ENCODE data around the gene LPP. TPM values are rescaled to one million over a fixed set of nuclear protein-coding genes. Genes with fewer than 3 reads are reported as not detected.

The LPP gene
- total and polyA plus RNA-seq, 5 donors from 2014 or later, result 14.5 to 102 (median 21.7) TPM

DNA sequence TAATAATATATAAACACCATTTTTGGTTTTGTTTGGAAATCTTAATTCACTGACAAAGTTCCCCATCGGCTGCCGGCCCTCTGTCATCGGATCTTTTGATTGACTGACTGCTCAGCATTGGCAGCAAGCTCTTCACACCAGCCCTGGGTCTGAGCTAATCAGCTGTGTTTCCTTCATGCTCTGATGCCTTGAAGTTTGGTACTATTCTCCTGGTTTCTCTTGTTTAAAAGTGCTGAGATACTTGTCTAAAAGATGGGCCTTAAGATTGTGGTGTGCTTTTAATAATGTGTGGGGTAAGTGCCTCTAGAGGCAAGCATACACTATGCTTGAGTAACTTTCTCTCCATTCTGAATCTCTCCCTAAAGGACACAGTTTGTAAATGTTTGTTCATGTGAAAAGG lies 602.3 kb downstream of the LPP start:
- DNase-seq (no peak), ATAC-seq (ENCODE audit: low read depth in 2 of 2) (no peak)
- H3K27ac ChIP-seq (ENCODE audit: insufficient read depth, low read length, poor library complexity, severe bottlenecking), result no peak overlapping the region
- no peaks in the 10 kb centered on the region for H3K27me3 Mint-ChIP-seq
- H3K27ac Mint-ChIP-seq, result peak overlapping the region in 1 of 3 donors; percentile 0
- peaks cover 4% of the 10 kb centered on the region for H3K36me3 ChIP-seq (ENCODE audit: control insufficient read depth, insufficient read depth, low read length)
- no peak overlapping the region for H3K4me3 ChIP-seq (ENCODE audit: low read depth, low read length)
- peaks cover 0 to 11% (median 9%) of the 10 kb centered on the region in 4 donors for H3K4me1 Mint-ChIP-seq
- peaks cover 5% of the 10 kb centered on the region for H3K4me1 ChIP-seq (ENCODE audit: control insufficient read depth, insufficient read depth, low read length, poor library complexity, severe bottlenecking)
- H3K9me3 ChIP-seq (ENCODE audit: control insufficient read depth in 2 of 2, low read length in 2 of 2), result no peaks in the 10 kb centered on the region
- H3K4me3 Mint-ChIP-seq, result no peak overlapping the region
- peaks cover 11% of the 10 kb centered on the region for H3K36me3 Mint-ChIP-seq
- H3K9me3 Mint-ChIP-seq, result no peaks in the 10 kb centered on the region
- H3K27me3 ChIP-seq (ENCODE audit: control insufficient read depth, insufficient read depth, low read length), result no peaks in the 10 kb centered on the region

DNA sequence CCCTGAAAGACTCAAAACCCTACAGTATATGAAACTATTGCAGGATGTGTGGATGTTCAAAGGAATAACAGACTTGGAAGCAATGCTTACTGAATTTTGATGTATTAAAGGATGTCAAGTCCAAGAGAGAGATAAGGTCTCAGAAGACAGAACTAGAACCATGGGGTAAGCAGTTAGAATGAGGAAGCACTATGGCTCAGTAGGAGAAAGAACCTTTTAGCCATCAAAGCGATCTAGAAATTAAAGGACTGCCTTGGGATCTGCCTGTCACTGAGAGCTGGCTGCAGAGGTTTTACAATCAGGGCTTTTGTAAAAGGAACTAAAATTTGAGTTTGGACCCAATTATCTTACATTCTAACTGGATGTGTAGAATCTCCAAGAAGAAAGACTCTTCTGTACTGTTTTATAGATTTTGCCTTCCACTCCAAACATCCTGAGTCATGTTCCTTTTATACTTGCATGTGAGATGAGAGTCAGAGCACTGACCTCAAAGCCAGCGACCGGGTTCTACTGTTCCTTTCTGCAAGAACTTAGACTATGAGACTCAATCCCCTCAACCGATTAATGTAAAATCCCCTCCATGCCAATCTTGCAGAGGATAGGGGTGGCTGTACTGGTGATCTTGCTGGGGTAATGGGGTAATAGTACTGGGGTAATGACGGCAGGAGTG lies 605.5 kb downstream of the LPP start:
- Histone ChIP-seq H3K27ac (ENCODE audit: insufficient read depth, low read length, poor library complexity, severe bottlenecking) (no peak overlapping the region), H3K27me3 (ENCODE audit: control insufficient read depth, insufficient read depth, low read length) (no peaks in the 10 kb centered on the region), H3K4me1 (ENCODE audit: control insufficient read depth, insufficient read depth, low read length, poor library complexity, severe bottlenecking) (no peaks in the 10 kb centered on the region), H3K4me3 (ENCODE audit: low read depth, low read length) (no peak overlapping the region), H3K9me3 (ENCODE audit: control insufficient read depth in 2 of 2, low read length in 2 of 2) (no peaks in the 10 kb centered on the region), H3K36me3 (ENCODE audit: control insufficient read depth, insufficient read depth, low read length) (peaks cover 8% of the 10 kb centered on the region)
- ATAC-seq (ENCODE audit: low read depth in 2 of 2) (no peak), DNase-seq (no peak)
- H3K27me3 Mint-ChIP-seq, result no peaks in the 10 kb centered on the region
- no peak overlapping the region for H3K4me3 Mint-ChIP-seq
- peaks cover 22% of the 10 kb centered on the region for H3K36me3 Mint-ChIP-seq
- H3K4me1 Mint-ChIP-seq, result peaks cover 0 to 7% (median 2%) of the 10 kb centered on the region in 4 donors
- H3K27ac Mint-ChIP-seq, result no peak overlapping the region
- no peaks in the 10 kb centered on the region for H3K9me3 Mint-ChIP-seq

DNA sequence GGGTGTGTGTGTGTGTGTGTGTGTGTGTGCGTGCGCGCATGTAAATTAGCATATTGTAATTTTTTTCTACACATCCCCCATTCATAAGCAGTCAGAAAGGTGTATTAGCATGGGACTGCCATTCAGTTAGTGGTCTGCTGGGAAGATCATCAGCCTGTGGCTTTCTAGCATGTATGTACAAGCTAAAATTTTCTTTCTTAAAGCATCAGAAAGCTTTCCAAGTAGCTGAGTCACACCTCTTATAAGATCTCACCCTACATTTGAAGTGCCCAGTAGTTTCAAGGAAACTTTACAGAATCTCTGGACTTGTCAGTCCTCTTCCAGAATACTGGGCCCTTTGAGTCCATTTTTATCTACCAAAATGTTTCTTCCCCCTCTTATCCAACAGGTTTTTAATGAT lies 606.5 kb downstream of the LPP start:
- Mint-ChIP-seq H3K4me1 (peaks cover 0 to 10% (median 2%) of the 10 kb centered on the region in 4 donors), H3K9me3 (no peaks in the 10 kb centered on the region), H3K4me3 (no peak overlapping the region), H3K27me3 (no peaks in the 10 kb centered on the region), H3K36me3 (peaks cover 27% of the 10 kb centered on the region), H3K27ac (no peak overlapping the region)
- no peak for ATAC-seq (ENCODE audit: low read depth in 2 of 2)
- no peak overlapping the region for H3K4me3 ChIP-seq (ENCODE audit: low read depth, low read length)
- no peak overlapping the region for H3K27ac ChIP-seq (ENCODE audit: insufficient read depth, low read length, poor library complexity, severe bottlenecking)
- H3K4me1 ChIP-seq (ENCODE audit: control insufficient read depth, insufficient read depth, low read length, poor library complexity, severe bottlenecking), result no peaks in the 10 kb centered on the region
- H3K9me3 ChIP-seq (ENCODE audit: control insufficient read depth in 2 of 2, low read length in 2 of 2), result no peaks in the 10 kb centered on the region
- peaks cover 8% of the 10 kb centered on the region for H3K36me3 ChIP-seq (ENCODE audit: control insufficient read depth, insufficient read depth, low read length)
- DNase-seq, result no peak
- no peaks in the 10 kb centered on the region for H3K27me3 ChIP-seq (ENCODE audit: control insufficient read depth, insufficient read depth, low read length)

GRCh38 chr3:188761439-188761838 lies 607.5 kb downstream of the LPP start:
- ATAC-seq (ENCODE audit: low read depth in 2 of 2), result no peak
- Histone ChIP-seq H3K9me3 (ENCODE audit: control insufficient read depth in 2 of 2, low read length in 2 of 2) (no peaks in the 10 kb centered on the region), H3K36me3 (ENCODE audit: control insufficient read depth, insufficient read depth, low read length) (peaks cover 8% of the 10 kb centered on the region), H3K4me1 (ENCODE audit: control insufficient read depth, insufficient read depth, low read length, poor library complexity, severe bottlenecking) (no peaks in the 10 kb centered on the region), H3K4me3 (ENCODE audit: low read depth, low read length) (no peak overlapping the region), H3K27ac (ENCODE audit: insufficient read depth, low read length, poor library complexity, severe bottlenecking) (no peak overlapping the region), H3K27me3 (ENCODE audit: control insufficient read depth, insufficient read depth, low read length) (no peaks in the 10 kb centered on the region)
- Mint-ChIP-seq H3K36me3 (peaks cover 24% of the 10 kb centered on the region), H3K27me3 (no peaks in the 10 kb centered on the region), H3K4me3 (no peak overlapping the region), H3K4me1 (peaks cover 0 to 10% (median 1%) of the 10 kb centered on the region in 4 donors), H3K9me3 (no peaks in the 10 kb centered on the region), H3K27ac (peak overlapping the region in 1 of 3 donors; percentile 14)
- DNase-seq, result no peak

DNA sequence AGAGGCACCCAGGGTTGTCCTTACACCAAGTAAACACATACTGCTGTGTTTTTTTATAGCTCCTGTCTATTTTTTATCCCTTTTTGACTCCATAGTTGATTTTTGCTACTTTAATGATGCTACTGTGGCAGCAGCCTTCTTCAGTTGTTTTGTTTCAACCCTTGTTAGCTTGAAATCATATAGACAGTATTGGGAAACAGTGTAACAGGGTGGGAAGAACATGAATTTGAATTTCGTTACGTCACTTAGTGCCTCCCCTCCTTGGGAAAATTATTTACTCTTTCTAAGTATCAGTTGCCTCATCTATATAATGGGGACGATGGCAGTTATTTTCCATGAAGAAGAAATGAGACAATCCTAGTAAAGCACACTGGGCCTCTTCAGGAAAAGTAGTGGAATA lies 608.0 kb downstream of the LPP start:
- Histone ChIP-seq H3K36me3 (ENCODE audit: control insufficient read depth, insufficient read depth, low read length) (peaks cover 8% of the 10 kb centered on the region), H3K9me3 (ENCODE audit: control insufficient read depth in 2 of 2, low read length in 2 of 2) (no peaks in the 10 kb centered on the region), H3K4me3 (ENCODE audit: low read depth, low read length) (no peak overlapping the region), H3K4me1 (ENCODE audit: control insufficient read depth, insufficient read depth, low read length, poor library complexity, severe bottlenecking) (no peaks in the 10 kb centered on the region), H3K27ac (ENCODE audit: insufficient read depth, low read length, poor library complexity, severe bottlenecking) (no peak overlapping the region), H3K27me3 (ENCODE audit: control insufficient read depth, insufficient read depth, low read length) (no peaks in the 10 kb centered on the region)
- DNase-seq, result no peak
- Mint-ChIP-seq H3K27me3 (no peaks in the 10 kb centered on the region), H3K9me3 (no peaks in the 10 kb centered on the region), H3K4me3 (no peak overlapping the region), H3K36me3 (peaks cover 23% of the 10 kb centered on the region), H3K27ac (peak overlapping the region in 1 of 3 donors; percentile 3), H3K4me1 (peaks cover 0 to 8% (median 1%) of the 10 kb centered on the region in 4 donors)
- no peak for ATAC-seq (ENCODE audit: low read depth in 2 of 2)

DNA sequence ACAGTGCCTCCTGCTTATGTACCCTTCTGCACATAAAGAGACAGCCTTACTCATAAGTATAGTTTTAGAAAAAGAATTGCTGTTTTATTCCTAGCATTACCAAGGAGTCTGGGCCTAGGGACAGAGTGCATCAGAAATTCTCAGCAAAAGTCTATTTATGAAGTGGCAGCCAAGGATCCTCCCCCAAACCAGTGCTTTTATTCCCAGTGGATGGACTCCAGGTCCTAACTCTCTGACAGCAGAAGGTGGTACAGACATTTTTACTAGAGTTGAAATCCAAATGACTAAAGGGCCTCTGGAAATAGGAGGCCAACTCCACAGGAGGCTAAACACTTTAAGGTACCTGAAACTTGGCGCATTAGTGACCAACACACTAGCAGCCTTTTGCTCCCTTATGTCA lies 610.7 kb downstream of the LPP start:
- Histone ChIP-seq H3K9me3 (ENCODE audit: control insufficient read depth in 2 of 2, low read length in 2 of 2) (no peaks in the 10 kb centered on the region), H3K27me3 (ENCODE audit: control insufficient read depth, insufficient read depth, low read length) (no peaks in the 10 kb centered on the region), H3K27ac (ENCODE audit: insufficient read depth, low read length, poor library complexity, severe bottlenecking) (no peak overlapping the region), H3K4me1 (ENCODE audit: control insufficient read depth, insufficient read depth, low read length, poor library complexity, severe bottlenecking) (no peaks in the 10 kb centered on the region), H3K4me3 (ENCODE audit: low read depth, low read length) (no peak overlapping the region), H3K36me3 (ENCODE audit: control insufficient read depth, insufficient read depth, low read length) (peaks cover 8% of the 10 kb centered on the region)
- DNase-seq, result no peak
- H3K9me3 Mint-ChIP-seq, result no peaks in the 10 kb centered on the region
- H3K27ac Mint-ChIP-seq, result no peak overlapping the region
- H3K4me1 Mint-ChIP-seq, result peaks cover 0 to 6% (median 3%) of the 10 kb centered on the region in 4 donors
- no peak for ATAC-seq (ENCODE audit: low read depth in 2 of 2)
- H3K27me3 Mint-ChIP-seq, result no peaks in the 10 kb centered on the region
- H3K4me3 Mint-ChIP-seq, result no peak overlapping the region
- peaks cover 23% of the 10 kb centered on the region for H3K36me3 Mint-ChIP-seq

DNA sequence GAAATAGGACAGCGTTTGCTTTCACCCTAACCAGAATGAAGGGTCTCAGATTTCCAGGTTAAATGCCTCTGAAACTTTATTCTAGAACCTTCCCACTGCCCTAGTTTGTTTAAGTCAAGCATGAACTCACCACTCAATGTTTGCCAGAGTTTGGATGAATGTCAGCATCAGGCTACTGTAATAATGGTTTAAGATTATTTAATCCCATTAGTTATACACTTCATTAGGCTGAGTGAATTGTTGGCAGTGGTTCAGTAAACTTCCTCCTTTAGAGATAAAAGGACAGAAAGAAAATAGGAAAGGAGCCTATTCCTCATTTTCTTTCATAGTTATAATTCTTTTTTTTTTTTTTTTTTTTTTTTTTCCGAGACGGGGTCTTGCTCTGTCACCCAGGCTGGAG lies 615.9 kb downstream of the LPP start:
- H3K27me3 Mint-ChIP-seq, result no peaks in the 10 kb centered on the region
- Histone ChIP-seq H3K27me3 (ENCODE audit: control insufficient read depth, insufficient read depth, low read length) (no peaks in the 10 kb centered on the region), H3K36me3 (ENCODE audit: control insufficient read depth, insufficient read depth, low read length) (no peaks in the 10 kb centered on the region), H3K4me1 (ENCODE audit: control insufficient read depth, insufficient read depth, low read length, poor library complexity, severe bottlenecking) (no peaks in the 10 kb centered on the region), H3K27ac (ENCODE audit: insufficient read depth, low read length, poor library complexity, severe bottlenecking) (no peak overlapping the region), H3K9me3 (ENCODE audit: control insufficient read depth in 2 of 2, low read length in 2 of 2) (no peaks in the 10 kb centered on the region), H3K4me3 (ENCODE audit: low read depth, low read length) (no peak overlapping the region)
- DNase-seq (no peak), ATAC-seq (ENCODE audit: low read depth in 2 of 2) (no peak)
- H3K4me1 Mint-ChIP-seq, result peaks cover 0 to 5% (median 1%) of the 10 kb centered on the region in 4 donors
- H3K4me3 Mint-ChIP-seq, result no peak overlapping the region
- peaks cover 9% of the 10 kb centered on the region for H3K36me3 Mint-ChIP-seq
- no peak overlapping the region for H3K27ac Mint-ChIP-seq
- no peaks in the 10 kb centered on the region for H3K9me3 Mint-ChIP-seq

- Histone ChIP-seq H3K9me3 (ENCODE audit: control insufficient read depth in 2 of 2, low read length in 2 of 2) (no peaks in the 10 kb centered on the region), H3K27me3 (ENCODE audit: control insufficient read depth, insufficient read depth, low read length) (no peaks in the 10 kb centered on the region), H3K36me3 (ENCODE audit: control insufficient read depth, insufficient read depth, low read length) (no peaks in the 10 kb centered on the region), H3K4me1 (ENCODE audit: control insufficient read depth, insufficient read depth, low read length, poor library complexity, severe bottlenecking) (no peaks in the 10 kb centered on the region), H3K4me3 (ENCODE audit: low read depth, low read length) (no peak overlapping the region), H3K27ac (ENCODE audit: insufficient read depth, low read length, poor library complexity, severe bottlenecking) (no peak overlapping the region)
- Mint-ChIP-seq H3K27me3 (no peaks in the 10 kb centered on the region), H3K4me1 (peaks cover 0 to 2% (median 0%) of the 10 kb centered on the region in 4 donors), H3K36me3 (peaks cover 4% of the 10 kb centered on the region), H3K27ac (no peak overlapping the region), H3K9me3 (no peaks in the 10 kb centered on the region), H3K4me3 (no peak overlapping the region)
- no peak for ATAC-seq (ENCODE audit: low read depth in 2 of 2)
- no peak for DNase-seq
Measured at GRCh38 chr3:188772886-188773285, 618.9 kb downstream of the LPP start.

Data from CD4-positive, CD25-positive, alpha-beta regulatory T cell (primary cell).